Measurements from ENCODE around the gene TRIM75. TPM values are rescaled to one million over a fixed set of nuclear protein-coding genes. Genes with fewer than 3 reads are reported as not detected.

TRIM75 gene
- polyA plus RNA-seq, 3 donors: not detected

- intact Hi-C loops (cut with micrococcal nuclease): no loop called here
- Histone ChIP-seq H3K36me3 (replicated peaks in 1 of 2; ENCODE audit: control insufficient read depth in 1 of 2, insufficient read depth in 2 of 2, low read length in 2 of 2) (no peaks in the 10 kb centered on the region), H3K27me3 (ENCODE audit: control insufficient read depth in 2 of 2, insufficient read depth in 2 of 2, low read length in 2 of 2) (no peaks in the 10 kb centered on the region), H3K4me2 (replicated peaks; ENCODE audit: extremely low read depth, low read length, poor library complexity, severe bottlenecking) (no peak overlapping the region), H2AFZ (ENCODE audit: insufficient read depth, low read depth, low read length, poor library complexity, severe bottlenecking) (no peak overlapping the region), H4K20me1 (ENCODE audit: insufficient read depth, low read length) (no peaks in the 10 kb centered on the region), H3K79me2 (ENCODE audit: insufficient read depth, low read length) (no peaks in the 10 kb centered on the region), H3K27ac (ENCODE audit: low read depth in 1 of 2, low read length in 2 of 2) (no peak overlapping the region), H3K9me3 (replicated peaks in 1 of 2; ENCODE audit: control insufficient read depth in 1 of 2, insufficient read depth in 1 of 2, low read length in 2 of 2) (peaks cover 7 to 17% of the 10 kb centered on the region in 2 donors), H3K4me3 (replicated peaks in 1 of 3; ENCODE audit: low read depth in 2 of 3, low read length in 3 of 3) (no peak overlapping the region), H3K4me1 (ENCODE audit: control insufficient read depth in 1 of 2, insufficient read depth in 2 of 2, low read length in 2 of 2) (no peaks in the 10 kb centered on the region), H3K9ac (ENCODE audit: insufficient read depth, low read length, poor library complexity, severe bottlenecking) (no peak overlapping the region)
- Mint-ChIP-seq H3K36me3 (no peaks in the 10 kb centered on the region), H3K27ac (no peak overlapping the region), H3K9me3 (peaks cover 4 to 25% (median 17%) of the 10 kb centered on the region in 7 donors), H3K27me3 (ENCODE audit: low read depth in 3 of 3) (peaks cover 0 to 7% (median 2%) of the 10 kb centered on the region in 3 donors), H3K4me3 (no peak overlapping the region), H3K4me1 (no peaks in the 10 kb centered on the region)
- TF ChIP-seq CTCF (IDR thresholded peaks at IDR 0.05): no peak
- no peak for DNase-seq
- 63% methylated on average over 1 of the region's 7 CpGs for WGBS (ENCODE audit: insufficient coverage)
These were observed 25.8 kb upstream of the TRIM75 start for GRCh38 chr4:165027762-165028402.

DNA sequence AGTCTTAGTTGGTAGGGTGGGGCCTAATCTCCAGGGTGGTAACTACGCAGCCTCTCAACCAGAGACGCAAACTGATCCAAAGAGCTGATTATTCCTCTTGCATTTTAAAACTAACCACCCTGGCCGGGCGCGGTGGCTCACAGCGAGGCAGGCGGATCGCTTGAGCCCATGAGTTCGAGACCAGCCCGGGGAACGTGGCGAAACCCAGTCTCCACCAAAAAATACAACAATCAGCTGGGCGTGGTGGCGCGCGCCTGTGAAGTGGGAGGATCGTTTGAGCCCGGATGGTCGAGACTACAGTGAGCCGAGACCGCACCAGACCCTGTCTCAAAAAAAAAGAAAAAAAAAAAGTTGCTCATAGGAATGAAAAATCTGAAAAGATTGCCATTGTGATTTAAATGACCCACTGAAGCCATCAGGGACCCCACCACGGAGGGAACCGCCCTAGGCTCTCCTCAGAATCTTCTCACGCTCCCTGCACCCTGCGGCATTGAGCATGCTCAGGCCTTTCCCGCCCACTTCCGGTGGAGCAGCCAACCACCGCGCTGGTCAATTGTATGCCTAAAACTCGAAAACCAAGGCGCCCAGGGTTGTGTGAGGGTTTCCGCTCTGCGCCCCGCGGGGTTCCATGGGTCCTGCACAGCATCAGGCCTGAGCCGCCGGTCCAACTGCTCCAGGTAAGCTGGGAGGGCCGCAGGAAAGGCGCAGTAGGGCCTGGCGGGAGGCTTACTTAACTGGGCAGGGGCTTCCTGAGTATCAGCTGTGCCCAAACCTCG is 22.0 kb upstream of the TRIM75 start, which contains the start of gene TRIM60:
TRIM60 (plus strand) TSS at position 564 of the 776 bp plus-strand sequence. CDS start 8,074 bp downstream, outside the sequence.
- Mint-ChIP-seq H3K36me3 (no peaks in the 10 kb centered on the region), H3K27me3 (ENCODE audit: low read depth in 3 of 3) (peaks cover 0 to 9% (median 4%) of the 10 kb centered on the region in 3 donors), H3K4me3 (no peak within 1 kb of the TSS), H3K4me1 (no peaks in the 10 kb centered on the region), H3K27ac (peak within 1 kb of the TSS in 1 of 7 donors; percentile 72), H3K9me3 (peaks cover 4 to 27% (median 17%) of the 10 kb centered on the region in 7 donors)
- Histone ChIP-seq H3K9me3 (replicated peaks in 1 of 2; ENCODE audit: control insufficient read depth in 1 of 2, insufficient read depth in 1 of 2, low read length in 2 of 2) (peaks cover 8 to 18% of the 10 kb centered on the region in 2 donors), H3K4me2 (replicated peaks; ENCODE audit: extremely low read depth, low read length, poor library complexity, severe bottlenecking) (no peak within 1 kb of the TSS), H3K79me2 (ENCODE audit: insufficient read depth, low read length) (no peaks in the 10 kb centered on the region), H3K9ac (ENCODE audit: insufficient read depth, low read length, poor library complexity, severe bottlenecking) (no peak within 1 kb of the TSS), H3K27ac (ENCODE audit: low read depth in 1 of 2, low read length in 2 of 2) (no peak within 1 kb of the TSS), H3K4me3 (replicated peaks in 1 of 3; ENCODE audit: low read depth in 2 of 3, low read length in 3 of 3) (no peak within 1 kb of the TSS), H3K27me3 (ENCODE audit: control insufficient read depth in 2 of 2, insufficient read depth in 2 of 2, low read length in 2 of 2) (no peaks in the 10 kb centered on the region), H3K36me3 (replicated peaks in 1 of 2; ENCODE audit: control insufficient read depth in 1 of 2, insufficient read depth in 2 of 2, low read length in 2 of 2) (no peaks in the 10 kb centered on the region), H4K20me1 (ENCODE audit: insufficient read depth, low read length) (no peaks in the 10 kb centered on the region), H2AFZ (ENCODE audit: insufficient read depth, low read depth, low read length, poor library complexity, severe bottlenecking) (no peak within 1 kb of the TSS), H3K4me1 (ENCODE audit: control insufficient read depth in 1 of 2, insufficient read depth in 2 of 2, low read length in 2 of 2) (no peaks in the 10 kb centered on the region)
- no peak for TF ChIP-seq CTCF (IDR thresholded peaks at IDR 0.05)
- WGBS (ENCODE audit: insufficient coverage): 94% methylated on average over 23 of the region's 41 CpGs
- no peak for DNase-seq
- intact Hi-C loops (cut with micrococcal nuclease): no loop called here
